Fibroblast of lung (primary cell): ENCODE results near the gene RERE. TPM values are rescaled to one million over a fixed set of nuclear protein-coding genes. Genes with fewer than 3 reads are reported as not detected.

Experiments
- DNase-seq, 2 donors: peaks; one replicate each; pipeline versions ENCODE4 v3.0.0 to v3.0.0-alpha.2; 2010; ENCODE audit warnings: low read depth in 2 of 2
- H2AFZ ChIP-seq: 2 replicates; pipeline ENCODE4 v1.5.1; 2012; ENCODE audit warnings: low read length, control low read depth, inconsistent platforms
- H3K27ac ChIP-seq: 2 replicates; pipeline ENCODE4 v1.5.1; 2011; ENCODE audit warnings: low read length, control low read depth; ENCODE audit not compliant: insufficient read depth
- H3K27me3 ChIP-seq: 2 replicates; pipeline ENCODE4 v1.5.1; 2011; ENCODE audit warnings: mild to moderate bottlenecking, low read length; ENCODE audit not compliant: control insufficient read depth, insufficient read depth
- H3K36me3 ChIP-seq: 2 replicates; pipeline ENCODE4 v1.5.1; 2011; ENCODE audit warnings: low read length; ENCODE audit not compliant: control insufficient read depth, insufficient read depth
- H3K4me1 ChIP-seq: 2 replicates; pipeline ENCODE4 v1.5.1; 2011; ENCODE audit warnings: low read length; ENCODE audit not compliant: control insufficient read depth, insufficient read depth; ENCODE audit errors: extremely low read depth
- H3K4me2 ChIP-seq: 2 replicates; pipeline ENCODE4 v1.5.1; 2011; ENCODE audit warnings: low read length, control low read depth; ENCODE audit not compliant: insufficient read depth; ENCODE audit errors: extremely low read depth
- H3K4me3 ChIP-seq, 4 experiments: fragments of 200-600 bp in 1 of 4; sonication (generic) in 1 of 4; replicated peaks in 1 of 4; 2 replicates each; pipeline ENCODE4 v1.5.1; 2011 to 2016; ENCODE audit warnings: low read length in 4 of 4, low read depth in 3 of 4, mild to moderate bottlenecking in 3 of 4, control low read depth in 2 of 4, inconsistent platforms in 1 of 4, mixed read lengths in 1 of 4; ENCODE audit not compliant: insufficient read depth in 1 of 4; ENCODE audit errors: control extremely low read depth in 1 of 4
- H3K79me2 ChIP-seq: 2 replicates; pipeline ENCODE4 v1.5.1; 2012; ENCODE audit warnings: mild to moderate bottlenecking, low read length, inconsistent platforms; ENCODE audit not compliant: control insufficient read depth, insufficient read depth
- H3K9ac ChIP-seq: 2 replicates; pipeline ENCODE4 v1.5.1; 2011; ENCODE audit warnings: mild to moderate bottlenecking, low read length, control low read depth; ENCODE audit not compliant: insufficient read depth
- H3K9me3 ChIP-seq: 2 replicates; pipeline ENCODE4 v1.5.1; 2012; ENCODE audit warnings: low read depth, low read length; ENCODE audit not compliant: control insufficient read depth, insufficient read depth
- H4K20me1 ChIP-seq: 2 replicates; pipeline ENCODE4 v1.5.1; 2011; ENCODE audit warnings: low read length; ENCODE audit not compliant: control insufficient read depth, insufficient read depth; ENCODE audit errors: extremely low read depth
- CTCF ChIP-seq, 2 donors: IDR thresholded peaks in 1 of 2; conservative IDR thresholded peaks in 1 of 2; 1 replicate in 1 of 2; 2 replicates in 1 of 2; pipeline ENCODE4 v1.5.1; 2011 to 2012; ENCODE audit warnings: low read length in 2 of 2, control low read depth in 1 of 2, inconsistent platforms in 1 of 2, low read depth in 1 of 2, mild to moderate bottlenecking in 1 of 2
- EZH2 ChIP-seq: IDR thresholded peaks from 2 replicates; pipeline ENCODE4 v1.5.1; 2012; ENCODE audit warnings: low read length, control low read depth, mild to moderate bottlenecking; ENCODE audit errors: missing control alignments
- polyA plus RNA-seq, 2 donors: library from polyadenylated mRNA; depleted of rRNA in 1 of 2; stranded (reverse) in 1 of 2; unstranded in 1 of 2; fragments of >200 nt; gene quantifications; 2 replicates each; pipeline ENCODE4 v1.2.1, GENCODE V29; 2011 to 2012; ENCODE audit warnings: missing spikeins in 1 of 2
- total RNA-seq: library from RNA; depleted of rRNA; stranded (reverse); fragments of >200 nt; gene quantifications from 2 replicates; pipeline ENCODE4 v1.2.1, GENCODE V29; 2014

The RERE gene
- total and polyA plus RNA-seq, 2 donors (not counting 1 experiment from before 2014, with no cell fraction given): 3.7 to 51.0 TPM

GRCh38 chr1:8752921-8753713, 64.3 kb downstream of the RERE start:
- no peaks in the 10 kb centered on the region for H3K9me3 ChIP-seq
- no peaks in the 10 kb centered on the region for H3K79me2 ChIP-seq
- H3K4me2 ChIP-seq: no peak overlapping the region
- H3K27me3 ChIP-seq: no peaks in the 10 kb centered on the region
- no peak overlapping the region for H3K4me3 ChIP-seq
- no peak overlapping the region for H2AFZ ChIP-seq
- TF ChIP-seq EZH2: no peak
- no peak overlapping the region for H3K9ac ChIP-seq
- H4K20me1 ChIP-seq: no peaks in the 10 kb centered on the region
- H3K27ac ChIP-seq: no peak overlapping the region
- DNase-seq: no peak
- H3K4me1 ChIP-seq: no peaks in the 10 kb centered on the region
- H3K36me3 ChIP-seq: no peaks in the 10 kb centered on the region

GRCh38 chr1:8752411-8752810, 65.0 kb downstream of the RERE start:
- no peak for DNase-seq
- no peaks in the 10 kb centered on the region for H3K4me1 ChIP-seq
- H3K4me2 ChIP-seq: no peak overlapping the region
- H3K4me3 ChIP-seq: no peak overlapping the region
- no peaks in the 10 kb centered on the region for H3K36me3 ChIP-seq
- H3K9me3 ChIP-seq: no peaks in the 10 kb centered on the region
- H2AFZ ChIP-seq: no peak overlapping the region
- H4K20me1 ChIP-seq: no peaks in the 10 kb centered on the region
- H3K27me3 ChIP-seq: no peaks in the 10 kb centered on the region
- no peak overlapping the region for H3K27ac ChIP-seq
- TF ChIP-seq EZH2: no peak
- TF ChIP-seq CTCF (conservative IDR thresholded peaks at IDR 0.05 in 1 of 2, IDR thresholded peaks at IDR 0.05 in 1 of 2; ENCODE audit: low read depth in 1 of 2, low read length in 2 of 2): no peak
- H3K9ac ChIP-seq: no peak overlapping the region
- H3K79me2 ChIP-seq: no peaks in the 10 kb centered on the region

GRCh38 chr1:8751984-8752383, 65.5 kb downstream of the RERE start:
- Histone ChIP-seq H2AFZ (no peak overlapping the region), H3K79me2 (no peaks in the 10 kb centered on the region), H3K4me1 (no peaks in the 10 kb centered on the region), H3K27me3 (no peaks in the 10 kb centered on the region), H4K20me1 (no peaks in the 10 kb centered on the region), H3K27ac (no peak overlapping the region), H3K9ac (no peak overlapping the region), H3K36me3 (no peaks in the 10 kb centered on the region), H3K9me3 (no peaks in the 10 kb centered on the region), H3K4me2 (no peak overlapping the region), H3K4me3 (no peak overlapping the region)
- DNase-seq: no peak
- TF ChIP-seq CTCF (conservative IDR thresholded peaks at IDR 0.05 in 1 of 2, IDR thresholded peaks at IDR 0.05 in 1 of 2; ENCODE audit: low read depth in 1 of 2, low read length in 2 of 2) (no peak), EZH2 (no peak)
